Activated CD4-positive, CD25-positive, alpha-beta regulatory T cell treated with anti-CD3 and anti-CD28 coated beads, Interleukin-2, amount 50 U/mL, for 24 hours (primary cell): ENCODE data around the gene MYOF.
"Not testable (repeated sequence)": the region's sequence is repeated elsewhere in the genome, so short reads cannot be mapped to it uniquely, and the experiment has no call there.

ENCODE experiments used
- ATAC-seq, 2 donors: fragments of 150-1000 bp; cut with Tn5 transposase; one replicate each; pipeline ENCODE4 v1.10.0; 2021; ENCODE audit warnings: mild to moderate bottlenecking in 1 of 2, moderate library complexity in 1 of 2

The MYOF gene

GRCh38 chr10:93451244-93451947 is 30.7 kb downstream of the MYOF start:
- no peak for ATAC-seq

- ATAC-seq: no peak
Observed at GRCh38 chr10:93447970-93448369, 34.2 kb downstream of the MYOF start.

- no peak for ATAC-seq
Observed at GRCh38 chr10:93447019-93447418, 35.1 kb downstream of the MYOF start.

- no peak for ATAC-seq
Observed at GRCh38 chr10:93445978-93446720, 36.0 kb downstream of the MYOF start.

- no peak for ATAC-seq
Observed at GRCh38 chr10:93445097-93445960, 36.8 kb downstream of the MYOF start.

- no peak for ATAC-seq
Observed at GRCh38 chr10:93443481-93443880, 38.7 kb downstream of the MYOF start.

- ATAC-seq: not testable (repeated sequence)
Observed at GRCh38 chr10:93442721-93443120, 39.4 kb downstream of the MYOF start.

GRCh38 chr10:93440591-93441091 is 41.5 kb downstream of the MYOF start:
- no peak for ATAC-seq

GRCh38 chr10:93438613-93439253 is 43.4 kb downstream of the MYOF start:
- ATAC-seq: no peak

- ATAC-seq: no peak
Observed at GRCh38 chr10:93437946-93438612, 44.1 kb downstream of the MYOF start.

- no peak for ATAC-seq
Observed at GRCh38 chr10:93437086-93437945, 44.8 kb downstream of the MYOF start.

GRCh38 chr10:93436591-93437085 is 45.5 kb downstream of the MYOF start:
- no peak for ATAC-seq

- no peak for ATAC-seq
Observed at GRCh38 chr10:93435621-93436397, 46.3 kb downstream of the MYOF start.

- no peak for ATAC-seq
Observed at GRCh38 chr10:93434991-93435491, 47.1 kb downstream of the MYOF start.

- no peak for ATAC-seq
Observed at GRCh38 chr10:93431361-93431760, 50.8 kb downstream of the MYOF start.

- no peak for ATAC-seq
Observed at GRCh38 chr10:93425861-93426260, 56.3 kb downstream of the MYOF start.

GRCh38 chr10:93422118-93422517 is 60.0 kb downstream of the MYOF start:
- no peak for ATAC-seq

GRCh38 chr10:93420944-93421825 is 60.9 kb downstream of the MYOF start:
- no peak for ATAC-seq

GRCh38 chr10:93420091-93420490 is 62.0 kb downstream of the MYOF start:
- no peak for ATAC-seq
